Choroid plexus epithelial cell (primary cell): ENCODE data around the gene WDR77.

Source experiments
- DNase-seq: peaks from one replicate; pipeline ENCODE4 v3.0.0-alpha.2; 2010; ENCODE audit warnings: low read depth
- H3K4me3 ChIP-seq: 2 replicates; pipeline ENCODE4 v1.5.1; 2011; ENCODE audit warnings: low read depth, mild to moderate bottlenecking, control low read depth, low read length, moderate library complexity
- CTCF ChIP-seq: conservative IDR thresholded peaks from 2 replicates; pipeline ENCODE4 v1.5.1; 2011; ENCODE audit warnings: low read depth, mild to moderate bottlenecking, control low read depth, inconsistent platforms, low read length, moderate library complexity

Gene WDR77

GRCh38 chr1:111471012-111471411 is 22.0 kb upstream of the WDR77 start:
- DNase-seq = no peak
- H3K4me3 ChIP-seq = no peak overlapping the region
- no peak for TF ChIP-seq CTCF

GRCh38 chr1:111470596-111470995 is 21.5 kb upstream of the WDR77 start:
- DNase-seq = no peak
- TF ChIP-seq CTCF = no peak
- H3K4me3 ChIP-seq = no peak overlapping the region

GRCh38 chr1:111469539-111469938 is 20.5 kb upstream of the WDR77 start:
- no peak overlapping the region for H3K4me3 ChIP-seq
- TF ChIP-seq CTCF = no peak
- no peak for DNase-seq

- no peak overlapping the region for H3K4me3 ChIP-seq
- TF ChIP-seq CTCF = no peak
- no peak for DNase-seq
Observed at GRCh38 chr1:111468717-111469100, 19.7 kb upstream of the WDR77 start.

GRCh38 chr1:111467865-111468716 is 19.0 kb upstream of the WDR77 start:
- no peak overlapping the region for H3K4me3 ChIP-seq
- DNase-seq = no peak
- peak; percentile 5 for TF ChIP-seq CTCF

GRCh38 chr1:111466480-111466879 is 17.4 kb upstream of the WDR77 start:
- no peak for TF ChIP-seq CTCF
- H3K4me3 ChIP-seq = no peak overlapping the region
- no peak for DNase-seq

- H3K4me3 ChIP-seq = no peak overlapping the region
- no peak for DNase-seq
- no peak for TF ChIP-seq CTCF
Observed at GRCh38 chr1:111465754-111466153, 16.7 kb upstream of the WDR77 start.
